SK-N-SH treated with all-trans-retinoic acid at 6 μM for 48 hours (cell line): Measurements from ENCODE around the gene HSP90B1.

ENCODE experiments used
- ATAC-seq: fragments of 200-7000 bp; cut with Tn5 transposase; 3 replicates; pipeline ENCODE4 v1.9.1; 2020; ENCODE audit warnings: mild to moderate bottlenecking, moderate library complexity
- ARNTL ChIP-seq: fragments of 450-650 bp; formaldehyde crosslinking; IDR thresholded peaks from 2 replicates; pipeline ENCODE4 v1.5.0; 2020; ENCODE audit warnings: low read depth, mild to moderate bottlenecking, moderate library complexity, borderline replicate concordance
- BACH2 ChIP-seq: fragments of 250-450 bp; sonication (Bioruptor Pico); IDR thresholded peaks from 2 replicates; pipeline ENCODE4 v1.9.0; 2021; ENCODE audit warnings: mild to moderate bottlenecking, borderline replicate concordance
- CSDC2 ChIP-seq: fragments of 250-450 bp; sonication (Bioruptor Pico); IDR thresholded peaks from 2 replicates; pipeline ENCODE4 v1.5.0; 2020; ENCODE audit warnings: mild to moderate bottlenecking, moderate library complexity
- GLIS3 ChIP-seq: fragments of 250-450 bp; sonication (Bioruptor Pico); IDR thresholded peaks from 2 replicates; pipeline ENCODE4 v1.5.0; 2020; ENCODE audit warnings: mild to moderate bottlenecking, moderate library complexity
- ISL1 ChIP-seq: fragments of 250-450 bp; sonication (Bioruptor Pico); IDR thresholded peaks from 2 replicates; pipeline ENCODE4 v2.1.2; 2022; ENCODE audit warnings: mild to moderate bottlenecking, moderate library complexity
- OSR1 ChIP-seq: fragments of 250-450 bp; sonication (Bioruptor Pico); IDR thresholded peaks from 2 replicates; pipeline ENCODE4 v1.8.0; 2022; ENCODE audit warnings: moderate library complexity, mild to moderate bottlenecking, inconsistent platforms
- PPARA ChIP-seq: fragments of 250-450 bp; sonication (Bioruptor Pico); IDR thresholded peaks from 2 replicates; pipeline ENCODE4 v1.5.0; 2020; ENCODE audit warnings: mild to moderate bottlenecking, borderline replicate concordance
- RARB ChIP-seq: fragments of 250-450 bp; sonication (Bioruptor Pico); IDR thresholded peaks from 2 replicates; pipeline ENCODE4 v1.8.0; 2021; ENCODE audit warnings: mild to moderate bottlenecking, moderate library complexity
- SNAI2 ChIP-seq: fragments of 250-450 bp; sonication (Bioruptor Pico); IDR thresholded peaks from 2 replicates; pipeline ENCODE4 v1.5.0; 2020; ENCODE audit warnings: mild to moderate bottlenecking, moderate library complexity
- TOX ChIP-seq: fragments of 250-450 bp; sonication (Bioruptor Pico); IDR thresholded peaks from 2 replicates; pipeline ENCODE4 v1.8.0; 2021; ENCODE audit warnings: mild to moderate bottlenecking, moderate library complexity, borderline replicate concordance
- ZC3H10 ChIP-seq: fragments of 250-450 bp; sonication (Bioruptor Pico); IDR thresholded peaks from 2 replicates; pipeline ENCODE4 v1.5.1; 2021; ENCODE audit warnings: mild to moderate bottlenecking, moderate library complexity
- ZFP3 ChIP-seq: fragments of 250-450 bp; sonication (Bioruptor Pico); IDR thresholded peaks from 2 replicates; pipeline ENCODE4 v1.5.0; 2020; ENCODE audit warnings: mild to moderate bottlenecking, moderate library complexity
- ZFP30 ChIP-seq: fragments of 450-650 bp; formaldehyde crosslinking; IDR thresholded peaks from 2 replicates; pipeline ENCODE4 v1.5.0; 2022; ENCODE audit warnings: mild to moderate bottlenecking, moderate library complexity
- ZNF565 ChIP-seq: fragments of 450-650 bp; formaldehyde crosslinking; conservative IDR thresholded peaks from 2 replicates; pipeline ENCODE4 v1.5.0; 2020; ENCODE audit warnings: low read depth, mild to moderate bottlenecking, moderate library complexity
- ZNF70 ChIP-seq: fragments of 450-650 bp; formaldehyde crosslinking; IDR thresholded peaks from 2 replicates; pipeline ENCODE4 v1.5.0; 2020; ENCODE audit warnings: mild to moderate bottlenecking, moderate library complexity
- ZNF8 ChIP-seq: fragments of 450-650 bp; formaldehyde crosslinking; IDR thresholded peaks from 2 replicates; pipeline ENCODE4 v1.5.0; 2020; ENCODE audit warnings: mild to moderate bottlenecking, moderate library complexity
- TF ChIP-seq, protein P1 (sequence below): fragments of 250-450 bp; sonication (Bioruptor Pico); IDR thresholded peaks from 2 replicates; pipeline ENCODE4 v1.5.0; 2020; ENCODE audit warnings: mild to moderate bottlenecking, moderate library complexity
- TF ChIP-seq, protein P2 (sequence below): fragments of 250-450 bp; sonication (Bioruptor Pico); IDR thresholded peaks from 2 replicates; pipeline ENCODE4 v1.8.0; 2020; ENCODE audit warnings: mild to moderate bottlenecking, moderate library complexity, borderline replicate concordance
- TF ChIP-seq, protein P3 (sequence below): fragments of 250-450 bp; sonication (Bioruptor Pico); IDR thresholded peaks from 2 replicates; pipeline ENCODE4 v1.8.0; 2021; ENCODE audit warnings: low read depth, mild to moderate bottlenecking, moderate library complexity, borderline replicate concordance
- TF ChIP-seq, protein P4 (sequence below): fragments of 250-450 bp; sonication (Bioruptor Pico); IDR thresholded peaks from 2 replicates; pipeline ENCODE4 v1.5.1; 2021; ENCODE audit warnings: mild to moderate bottlenecking, moderate library complexity

Gene HSP90B1

DNA sequence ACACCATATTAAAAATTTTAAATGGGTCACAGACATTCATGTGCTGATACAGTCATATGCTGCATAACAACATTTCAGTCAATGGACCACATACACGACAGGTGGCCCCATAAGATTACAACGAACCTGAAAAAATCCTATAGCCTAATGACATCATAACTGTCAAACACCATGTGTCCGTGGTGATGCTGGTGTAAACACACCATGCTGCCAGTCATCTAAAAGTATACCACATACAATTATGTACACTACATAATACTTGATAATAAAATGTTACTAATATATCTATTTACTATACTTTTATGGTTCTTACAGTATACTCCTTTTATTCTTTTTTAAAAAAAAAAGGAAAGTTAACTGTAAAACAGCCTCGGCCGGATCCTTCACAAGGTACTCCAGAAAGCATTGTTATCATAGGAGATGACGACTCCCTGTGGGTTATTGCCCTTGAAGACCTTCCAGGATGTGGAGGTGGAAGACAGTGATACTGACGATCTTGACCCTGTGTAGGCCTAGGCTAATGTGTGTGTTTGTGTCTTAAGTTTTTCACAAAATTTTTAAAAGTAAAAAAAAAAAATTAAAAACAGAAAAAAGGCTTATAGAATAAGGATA lies 30.5 kb downstream of the HSP90B1 start (continued):
- TF ChIP-seq, protein P1, sequence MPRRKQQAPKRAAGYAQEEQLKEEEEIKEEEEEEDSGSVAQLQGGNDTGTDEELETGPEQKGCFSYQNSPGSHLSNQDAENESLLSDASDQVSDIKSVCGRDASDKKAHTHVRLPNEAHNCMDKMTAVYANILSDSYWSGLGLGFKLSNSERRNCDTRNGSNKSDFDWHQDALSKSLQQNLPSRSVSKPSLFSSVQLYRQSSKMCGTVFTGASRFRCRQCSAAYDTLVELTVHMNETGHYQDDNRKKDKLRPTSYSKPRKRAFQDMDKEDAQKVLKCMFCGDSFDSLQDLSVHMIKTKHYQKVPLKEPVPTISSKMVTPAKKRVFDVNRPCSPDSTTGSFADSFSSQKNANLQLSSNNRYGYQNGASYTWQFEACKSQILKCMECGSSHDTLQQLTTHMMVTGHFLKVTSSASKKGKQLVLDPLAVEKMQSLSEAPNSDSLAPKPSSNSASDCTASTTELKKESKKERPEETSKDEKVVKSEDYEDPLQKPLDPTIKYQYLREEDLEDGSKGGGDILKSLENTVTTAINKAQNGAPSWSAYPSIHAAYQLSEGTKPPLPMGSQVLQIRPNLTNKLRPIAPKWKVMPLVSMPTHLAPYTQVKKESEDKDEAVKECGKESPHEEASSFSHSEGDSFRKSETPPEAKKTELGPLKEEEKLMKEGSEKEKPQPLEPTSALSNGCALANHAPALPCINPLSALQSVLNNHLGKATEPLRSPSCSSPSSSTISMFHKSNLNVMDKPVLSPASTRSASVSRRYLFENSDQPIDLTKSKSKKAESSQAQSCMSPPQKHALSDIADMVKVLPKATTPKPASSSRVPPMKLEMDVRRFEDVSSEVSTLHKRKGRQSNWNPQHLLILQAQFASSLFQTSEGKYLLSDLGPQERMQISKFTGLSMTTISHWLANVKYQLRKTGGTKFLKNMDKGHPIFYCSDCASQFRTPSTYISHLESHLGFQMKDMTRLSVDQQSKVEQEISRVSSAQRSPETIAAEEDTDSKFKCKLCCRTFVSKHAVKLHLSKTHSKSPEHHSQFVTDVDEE (CRISPR knock-in tag) = no peak
- TF ChIP-seq BACH2 = no peak
- TF ChIP-seq, protein P2, sequence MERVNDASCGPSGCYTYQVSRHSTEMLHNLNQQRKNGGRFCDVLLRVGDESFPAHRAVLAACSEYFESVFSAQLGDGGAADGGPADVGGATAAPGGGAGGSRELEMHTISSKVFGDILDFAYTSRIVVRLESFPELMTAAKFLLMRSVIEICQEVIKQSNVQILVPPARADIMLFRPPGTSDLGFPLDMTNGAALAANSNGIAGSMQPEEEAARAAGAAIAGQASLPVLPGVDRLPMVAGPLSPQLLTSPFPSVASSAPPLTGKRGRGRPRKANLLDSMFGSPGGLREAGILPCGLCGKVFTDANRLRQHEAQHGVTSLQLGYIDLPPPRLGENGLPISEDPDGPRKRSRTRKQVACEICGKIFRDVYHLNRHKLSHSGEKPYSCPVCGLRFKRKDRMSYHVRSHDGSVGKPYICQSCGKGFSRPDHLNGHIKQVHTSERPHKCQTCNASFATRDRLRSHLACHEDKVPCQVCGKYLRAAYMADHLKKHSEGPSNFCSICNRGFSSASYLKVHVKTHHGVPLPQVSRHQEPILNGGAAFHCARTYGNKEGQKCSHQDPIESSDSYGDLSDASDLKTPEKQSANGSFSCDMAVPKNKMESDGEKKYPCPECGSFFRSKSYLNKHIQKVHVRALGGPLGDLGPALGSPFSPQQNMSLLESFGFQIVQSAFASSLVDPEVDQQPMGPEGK (CRISPR knock-in tag) = no peak
- no peak for TF ChIP-seq OSR1
- no peak for TF ChIP-seq GLIS3 (CRISPR knock-in tag)

DNA sequence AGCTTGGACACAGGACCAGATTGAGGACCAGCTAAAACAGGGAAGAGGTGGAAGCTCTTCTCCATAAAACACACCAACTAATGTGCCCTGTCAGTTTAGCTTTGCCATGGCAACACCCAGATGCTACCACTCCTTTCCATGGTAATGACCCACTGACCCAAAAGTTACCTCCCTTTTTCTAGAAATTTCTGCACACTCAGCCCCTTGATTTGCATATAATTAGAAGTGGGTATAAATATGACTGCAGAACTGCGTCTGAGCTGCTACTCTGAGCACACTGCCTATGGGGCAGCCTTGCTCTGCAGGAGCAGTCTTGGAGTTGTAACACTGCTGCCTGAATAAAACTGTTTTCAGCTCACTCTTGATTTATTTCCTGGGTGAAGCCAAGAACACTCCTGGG lies 32.3 kb downstream of the HSP90B1 start:
- no peak for TF ChIP-seq ZC3H10 (CRISPR knock-in tag)
- TF ChIP-seq, protein P1 (CRISPR knock-in tag) = no peak
- no peak for TF ChIP-seq OSR1
- TF ChIP-seq ZFP3 (CRISPR knock-in tag) = no peak
- TF ChIP-seq ZNF70 (CRISPR knock-in tag) = no peak
- no peak for TF ChIP-seq ZFP30 (CRISPR knock-in tag)
- no peak for TF ChIP-seq ZNF8 (CRISPR knock-in tag)
- no peak for TF ChIP-seq GLIS3 (CRISPR knock-in tag)
- TF ChIP-seq, protein P3, sequence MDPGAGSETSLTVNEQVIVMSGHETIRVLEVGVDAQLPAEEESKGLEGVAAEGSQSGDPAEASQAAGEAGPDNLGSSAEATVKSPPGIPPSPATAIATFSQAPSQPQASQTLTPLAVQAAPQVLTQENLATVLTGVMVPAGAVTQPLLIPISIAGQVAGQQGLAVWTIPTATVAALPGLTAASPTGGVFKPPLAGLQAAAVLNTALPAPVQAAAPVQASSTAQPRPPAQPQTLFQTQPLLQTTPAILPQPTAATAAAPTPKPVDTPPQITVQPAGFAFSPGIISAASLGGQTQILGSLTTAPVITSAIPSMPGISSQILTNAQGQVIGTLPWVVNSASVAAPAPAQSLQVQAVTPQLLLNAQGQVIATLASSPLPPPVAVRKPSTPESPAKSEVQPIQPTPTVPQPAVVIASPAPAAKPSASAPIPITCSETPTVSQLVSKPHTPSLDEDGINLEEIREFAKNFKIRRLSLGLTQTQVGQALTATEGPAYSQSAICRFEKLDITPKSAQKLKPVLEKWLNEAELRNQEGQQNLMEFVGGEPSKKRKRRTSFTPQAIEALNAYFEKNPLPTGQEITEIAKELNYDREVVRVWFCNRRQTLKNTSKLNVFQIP (CRISPR knock-in tag) = no peak
- no peak for TF ChIP-seq ISL1 (CRISPR knock-in tag)
- TF ChIP-seq ZNF565 (CRISPR knock-in tag) = no peak
- no peak for TF ChIP-seq BACH2
- TF ChIP-seq ARNTL (CRISPR knock-in tag) = no peak
- TF ChIP-seq, protein P4, sequence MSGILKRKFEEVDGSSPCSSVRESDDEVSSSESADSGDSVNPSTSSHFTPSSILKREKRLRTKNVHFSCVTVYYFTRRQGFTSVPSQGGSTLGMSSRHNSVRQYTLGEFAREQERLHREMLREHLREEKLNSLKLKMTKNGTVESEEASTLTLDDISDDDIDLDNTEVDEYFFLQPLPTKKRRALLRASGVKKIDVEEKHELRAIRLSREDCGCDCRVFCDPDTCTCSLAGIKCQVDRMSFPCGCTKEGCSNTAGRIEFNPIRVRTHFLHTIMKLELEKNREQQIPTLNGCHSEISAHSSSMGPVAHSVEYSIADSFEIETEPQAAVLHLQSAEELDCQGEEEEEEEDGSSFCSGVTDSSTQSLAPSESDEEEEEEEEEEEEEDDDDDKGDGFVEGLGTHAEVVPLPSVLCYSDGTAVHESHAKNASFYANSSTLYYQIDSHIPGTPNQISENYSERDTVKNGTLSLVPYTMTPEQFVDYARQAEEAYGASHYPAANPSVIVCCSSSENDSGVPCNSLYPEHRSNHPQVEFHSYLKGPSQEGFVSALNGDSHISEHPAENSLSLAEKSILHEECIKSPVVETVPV (CRISPR knock-in tag) = no peak
- no peak for TF ChIP-seq PPARA (CRISPR knock-in tag)
- TF ChIP-seq CSDC2 (CRISPR knock-in tag) = no peak
- TF ChIP-seq SNAI2 (CRISPR knock-in tag) = no peak
- TF ChIP-seq TOX = no peak
- TF ChIP-seq RARB (CRISPR knock-in tag) = no peak
- TF ChIP-seq, protein P2 (CRISPR knock-in tag) = no peak
- no peak for ATAC-seq
